GM23248 (cell line): ENCODE results near the gene KIRREL1. TPM values are rescaled to one million over a fixed set of nuclear protein-coding genes. Genes with fewer than 3 reads are reported as not detected.

Source experiments
- DNase-seq: peaks from one replicate; pipeline ENCODE4 v3.0.0-alpha.2; 2015
- H2AFZ ChIP-seq: fragments of 200-600 bp; sonication (generic); 2 replicates; pipeline ENCODE4 v1.6.1; 2016; ENCODE audit warnings: antibody characterized with exemption
- H3F3A ChIP-seq: fragments of 200-600 bp; sonication (generic); 2 replicates; pipeline ENCODE4 v1.6.1; 2016; ENCODE audit warnings: mild to moderate bottlenecking, antibody characterized with exemption, mixed run types; ENCODE audit not compliant: insufficient read depth
- H3K27ac ChIP-seq: fragments of 200-600 bp; sonication (generic); 2 replicates; pipeline ENCODE4 v1.5.1; 2016; ENCODE audit warnings: mild to moderate bottlenecking
- H3K27me3 ChIP-seq: fragments of 200-600 bp; sonication (generic); replicated peaks from 2 replicates; pipeline ENCODE4 v1.6.1; 2016; ENCODE audit warnings: mild to moderate bottlenecking; ENCODE audit not compliant: insufficient read depth
- H3K36me3 ChIP-seq: fragments of 200-600 bp; sonication (generic); 2 replicates; pipeline ENCODE4 v1.6.1; 2016; ENCODE audit warnings: low read depth, mild to moderate bottlenecking
- H3K4me1 ChIP-seq: fragments of 200-600 bp; sonication (generic); 2 replicates; pipeline ENCODE4 v1.6.1; 2016; ENCODE audit warnings: mild to moderate bottlenecking; ENCODE audit not compliant: insufficient read depth
- H3K4me2 ChIP-seq: fragments of 200-600 bp; sonication (generic); one replicate; pipeline ENCODE4 v1.6.1; 2016; ENCODE audit warnings: mild to moderate bottlenecking; ENCODE audit not compliant: unreplicated experiment
- H3K4me3 ChIP-seq: fragments of 200-600 bp; sonication (generic); 2 replicates; pipeline ENCODE4 v1.5.1; 2016; ENCODE audit warnings: mild to moderate bottlenecking
- H3K79me2 ChIP-seq: fragments of 200-600 bp; sonication (generic); 2 replicates; pipeline ENCODE4 v1.6.1; 2016; ENCODE audit warnings: mild to moderate bottlenecking; ENCODE audit not compliant: insufficient read depth
- H3K9ac ChIP-seq: fragments of 200-600 bp; sonication (generic); 2 replicates; pipeline ENCODE4 v1.6.1; 2016; ENCODE audit warnings: mild to moderate bottlenecking
- H3K9me2 ChIP-seq: fragments of 200-600 bp; sonication (generic); 2 replicates; pipeline ENCODE4 v1.6.1; 2016; ENCODE audit warnings: mixed run types, mild to moderate bottlenecking, moderate library complexity; ENCODE audit not compliant: insufficient read depth
- H3K9me3 ChIP-seq: fragments of 200-600 bp; sonication (generic); one replicate; pipeline ENCODE4 v1.6.1; 2017; ENCODE audit warnings: low read depth
- H4K20me1 ChIP-seq: fragments of 200-600 bp; sonication (generic); 2 replicates; pipeline ENCODE4 v1.6.0; 2016; ENCODE audit not compliant: insufficient read depth
- EZH2 ChIP-seq: fragments of 200-600 bp; sonication (generic); IDR thresholded peaks from 2 replicates; pipeline ENCODE4 v1.6.1; 2018; ENCODE audit warnings: antibody characterized with exemption, mild to moderate bottlenecking; ENCODE audit not compliant: insufficient read depth, poor library complexity, severe bottlenecking
- EZH2phosphoT487 ChIP-seq: fragments of 200-600 bp; sonication (generic); IDR thresholded peaks from 2 replicates; pipeline ENCODE4 v1.6.1; 2018; ENCODE audit warnings: antibody characterized with exemption, moderate library complexity, mild to moderate bottlenecking, low read depth; ENCODE audit not compliant: insufficient read depth
- WGBS, 2 experiments: methylation state at CpG; one replicate each; pipeline ENCODE4 v1.1.6; 2015 to 2017; ENCODE audit warnings: low lambda C conversion rate in 2 of 2, low coverage in 1 of 2; ENCODE audit errors: missing lambda C conversion rate in 2 of 2; 5-methylcytosine and 5-hydroxymethylcytosine counted together
- in situ Hi-C: fragments of 300-500 bp; cut with MboI; formaldehyde crosslinking; loops from 2 replicates; pipeline ENCODE4 v1.15.0; 2020
- polyA plus RNA-seq: library from polyadenylated mRNA; unstranded; fragments of >200 nt; fragmentation: Nextera tagmentation; extraction: Ambion mirVana; gene quantifications from 2 replicates; pipeline ENCODE4 v1.2.1, GENCODE V29; 2016
- total RNA-seq: library from RNA; depleted of rRNA; stranded (reverse); fragments of >200 nt; shearing (Covaris generic); gene quantifications from 2 replicates; pipeline ENCODE4 v1.2.3, GENCODE V29; 2014

Gene KIRREL1
- total and polyA plus RNA-seq, 2 experiments from 2014 or later = 33.7 to 108 TPM

DNA sequence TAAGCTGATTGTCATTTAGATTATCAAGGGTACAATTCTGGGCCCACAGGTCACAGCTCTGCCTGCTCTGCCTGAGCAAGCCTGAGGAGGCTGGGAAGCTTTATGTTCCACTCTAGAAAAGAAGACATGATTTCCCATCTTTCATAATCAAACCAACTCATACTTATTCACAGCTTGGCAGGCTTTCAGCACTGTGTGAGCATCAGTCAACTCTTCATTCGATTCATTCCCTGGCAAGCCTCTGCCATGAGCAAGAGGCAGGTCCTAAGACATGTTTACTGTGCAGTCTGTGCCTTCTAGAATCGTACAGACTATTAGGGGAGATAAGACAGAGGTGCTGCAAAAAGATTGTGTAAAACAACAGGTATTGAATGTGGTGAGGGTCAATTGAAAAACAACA, 24.5 kb upstream of the KIRREL1 start:
- peak; percentile 99 for DNase-seq
- 0% methylated on average over 2 of the region's 2 CpGs for WGBS, 2 experiments
- Histone ChIP-seq H3K9me2 (no peaks in the 10 kb centered on the region), H3K9me3 (no peaks in the 10 kb centered on the region), H3K4me1 (peaks cover 29% of the 10 kb centered on the region), H3K4me2 (peak overlapping the region; percentile 68), H3K79me2 (no peaks in the 10 kb centered on the region), H3K4me3 (peak overlapping the region; percentile 39), H2AFZ (peak overlapping the region; percentile 52), H3K9ac (peak overlapping the region; percentile 62), H3K36me3 (no peaks in the 10 kb centered on the region), H3K27ac (peak overlapping the region; percentile 86), H4K20me1 (no peaks in the 10 kb centered on the region), H3K27me3 (no peaks in the 10 kb centered on the region), H3F3A (peaks cover 33% of the 10 kb centered on the region)
- TF ChIP-seq EZH2 (no peak), EZH2phosphoT487 (no peak)
- in situ Hi-C loops = no loop called here

DNA sequence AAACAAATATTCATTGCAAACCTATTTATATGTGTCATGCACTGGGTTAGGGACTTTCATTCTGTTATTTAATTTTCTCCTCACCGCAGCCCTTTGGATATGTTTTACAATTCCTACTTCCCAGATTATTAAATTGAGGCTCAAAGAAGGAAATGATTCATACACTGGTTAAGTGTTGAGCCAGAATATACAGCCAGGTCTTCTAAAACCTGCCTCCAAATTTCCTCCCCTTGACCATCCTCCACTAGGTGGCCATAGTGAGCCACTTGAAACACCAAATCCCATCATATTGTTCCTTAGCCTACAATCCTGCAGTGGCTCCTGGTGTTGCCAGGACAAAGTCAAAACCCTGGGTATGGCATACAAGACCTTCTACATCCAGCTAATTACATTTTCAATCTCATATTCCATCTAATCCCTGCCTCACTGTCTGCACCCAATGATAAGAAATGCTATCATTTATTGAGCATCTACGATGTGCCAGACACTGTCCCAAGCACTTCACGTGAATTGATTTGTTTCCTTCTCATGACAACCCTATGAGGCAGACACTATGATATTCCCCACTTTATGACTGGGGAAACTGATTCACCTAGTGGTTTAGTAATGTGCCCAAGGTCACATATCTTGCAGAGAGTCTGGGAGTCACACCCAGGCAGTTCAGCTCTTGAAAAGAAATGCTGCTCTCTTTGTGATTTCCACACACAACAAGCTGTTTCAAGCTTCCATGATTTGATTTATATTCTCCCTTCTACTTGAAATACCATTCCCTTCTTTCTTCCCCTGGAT, 23.6 kb upstream of the KIRREL1 start:
- Histone ChIP-seq H4K20me1 (no peaks in the 10 kb centered on the region), H3K36me3 (no peaks in the 10 kb centered on the region), H3K27me3 (no peaks in the 10 kb centered on the region), H3K4me1 (peaks cover 29% of the 10 kb centered on the region), H3K9ac (peak overlapping the region; percentile 62; the same call in 1 of the 2 replicates), H3K4me3 (peak overlapping the region; percentile 39), H3K79me2 (no peaks in the 10 kb centered on the region), H2AFZ (peak overlapping the region; percentile 29; the same call in 1 of the 2 replicates), H3K4me2 (peak overlapping the region; percentile 68), H3K27ac (peak overlapping the region; percentile 86), H3F3A (peaks cover 33% of the 10 kb centered on the region), H3K9me2 (no peaks in the 10 kb centered on the region), H3K9me3 (no peaks in the 10 kb centered on the region)
- in situ Hi-C loops = no loop called here
- peak; percentile 91 for DNase-seq
- 4% methylated on average over 3 of the region's 3 CpGs for WGBS, 2 experiments
- TF ChIP-seq EZH2 (no peak), EZH2phosphoT487 (no peak)

DNA sequence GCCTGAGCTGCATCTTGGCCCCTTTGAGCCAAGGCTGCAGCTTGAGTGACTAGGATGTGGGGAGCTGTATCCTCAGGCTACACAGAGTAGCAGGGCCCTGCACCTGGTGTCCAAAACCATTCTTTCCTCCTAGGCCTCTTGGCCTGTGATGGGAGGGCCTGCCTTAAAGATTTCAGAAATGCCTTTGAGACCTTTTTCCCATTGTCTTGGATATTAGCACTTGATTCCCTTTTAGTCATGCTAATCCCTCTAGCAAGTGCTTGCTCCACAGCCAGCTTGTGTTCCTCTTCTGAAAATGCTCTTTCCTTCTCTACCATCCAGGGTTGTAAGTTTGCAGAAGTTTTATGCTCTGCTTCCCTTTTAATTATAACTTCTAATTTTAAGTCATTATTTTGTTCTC, 21.7 kb upstream of the KIRREL1 start:
- H3K36me3 ChIP-seq = no peaks in the 10 kb centered on the region
- no peak overlapping the region for H3K27ac ChIP-seq
- in situ Hi-C loops = no loop called here

DNA sequence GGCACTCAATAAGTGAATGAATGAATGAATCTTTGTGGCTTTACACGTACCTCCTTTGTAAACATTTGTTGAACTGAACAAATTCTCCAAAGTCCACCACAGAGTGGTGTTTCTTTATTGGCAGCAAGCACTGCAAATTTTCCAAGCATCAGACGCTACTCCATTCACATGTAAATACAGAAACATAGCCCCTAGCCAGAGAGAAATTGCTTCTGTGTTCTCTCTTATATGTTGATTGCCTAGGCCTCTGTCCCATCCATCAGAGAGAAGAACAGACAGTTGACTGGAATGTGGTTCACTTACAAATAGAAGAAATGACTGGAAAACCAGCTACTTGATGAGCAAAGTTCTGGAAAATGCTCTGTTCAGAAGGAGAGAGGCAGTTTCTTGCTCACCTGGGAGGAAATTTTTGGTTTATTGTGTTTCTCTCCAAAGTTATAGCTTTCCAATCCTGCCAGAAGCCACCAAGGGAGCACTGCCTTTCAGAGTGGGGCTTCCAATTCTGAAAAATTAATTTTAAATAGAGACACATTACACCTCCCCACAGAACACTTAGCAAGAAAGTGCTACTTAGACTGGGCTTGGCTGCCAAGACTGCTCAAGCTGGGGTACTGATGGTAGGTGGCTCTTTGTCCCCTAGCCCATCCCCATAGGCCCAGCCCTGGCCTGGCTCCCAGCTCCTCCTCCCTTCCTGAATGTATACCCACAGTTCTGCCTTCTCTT, 18.1 kb upstream of the KIRREL1 start:
- H3K27me3 ChIP-seq = no peaks in the 10 kb centered on the region
- H3K79me2 ChIP-seq = no peaks in the 10 kb centered on the region
- H3K36me3 ChIP-seq = no peaks in the 10 kb centered on the region
- H2AFZ ChIP-seq = no peak overlapping the region
- H3K4me1 ChIP-seq = peaks cover 5% of the 10 kb centered on the region
- peaks cover 6% of the 10 kb centered on the region for H3F3A ChIP-seq
- no peaks in the 10 kb centered on the region for H3K9me3 ChIP-seq
- no peak overlapping the region for H3K4me2 ChIP-seq
- no peak overlapping the region for H3K27ac ChIP-seq
- H3K9ac ChIP-seq = no peak overlapping the region
- H4K20me1 ChIP-seq = no peaks in the 10 kb centered on the region
- no peaks in the 10 kb centered on the region for H3K9me2 ChIP-seq
- TF ChIP-seq EZH2phosphoT487 = no peak
- TF ChIP-seq EZH2 = no peak
- in situ Hi-C loops = no loop called here
- no peak overlapping the region for H3K4me3 ChIP-seq
- no peak for DNase-seq
- WGBS, 2 experiments = 70 to 79% methylated on average over 2 of the region's 2 CpGs

More for the DNA sequence above, 21.7 kb upstream of the KIRREL1 start:
- Histone ChIP-seq H3K27me3 (no peaks in the 10 kb centered on the region), H3K4me1 (peaks cover 29% of the 10 kb centered on the region), H4K20me1 (no peaks in the 10 kb centered on the region), H3K4me2 (no peak overlapping the region), H2AFZ (no peak overlapping the region), H3K9me2 (no peaks in the 10 kb centered on the region), H3F3A (peaks cover 33% of the 10 kb centered on the region), H3K9ac (no peak overlapping the region), H3K9me3 (no peaks in the 10 kb centered on the region), H3K79me2 (no peaks in the 10 kb centered on the region), H3K4me3 (no peak overlapping the region)
- no peak for DNase-seq
- no peak for TF ChIP-seq EZH2phosphoT487
- TF ChIP-seq EZH2 = no peak
